Caco-2 (cell line): Measurements from ENCODE around the gene CRHR1. TPM values are rescaled to one million over a fixed set of nuclear protein-coding genes. Genes with fewer than 3 reads are reported as not detected.

Experiments
- BruUV-seq: library from RNA; stranded (reverse); fragments of 400-500 nt; replicated peaks from 2 replicates; lab custom pipeline; 2021; lab: Mats Ljungman, UMichigan
- CTCF ChIA-PET: fragments of 300-600 bp; sonication (Branson Sonifier 250); formaldehyde crosslinking; loops from one replicate; lab custom pipeline; 2022; ENCODE audit warnings: antibody characterized with exemption; lab: Charles Lee
- POLR2A ChIA-PET: fragments of 300-600 bp; sonication (Branson Sonifier 250); formaldehyde crosslinking; loops from one replicate; lab custom pipeline; 2022; ENCODE audit warnings: antibody characterized with exemption; lab: Charles Lee
- DNase-seq, 2 experiments: peaks; one replicate each; pipeline versions ENCODE4 v3.0.0 to v3.0.0-alpha.2; 2020 to 2022
- H3K27me3 ChIP-seq: replicated peaks from 2 replicates; pipeline ENCODE4 v1.6.0; 2011; ENCODE audit warnings: low read length; ENCODE audit not compliant: control insufficient read depth, insufficient read depth
- H3K36me3 ChIP-seq: 2 replicates; pipeline ENCODE4 v1.5.1; 2011; ENCODE audit warnings: low read length; ENCODE audit not compliant: control insufficient read depth, insufficient read depth
- H3K4me1 ChIP-seq: fragments of 250-450 bp; sonication (Bioruptor Pico); 2 replicates; pipeline ENCODE4 v1.5.1; 2020; ENCODE audit warnings: mild to moderate bottlenecking
- H3K4me3 ChIP-seq: 2 replicates; pipeline ENCODE4 v1.5.1; 2011; ENCODE audit warnings: low read depth, mild to moderate bottlenecking, control low read depth, low read length
- H3K9me3 ChIP-seq: fragments of 250-450 bp; sonication (Bioruptor Pico); 2 replicates; pipeline ENCODE4 v1.5.1; 2020; ENCODE audit warnings: mild to moderate bottlenecking, moderate library complexity
- H3K27ac Mint-ChIP-seq: one replicate; pipeline ENCODE4 v1.8.0; 2022; ENCODE audit warnings: mixed read lengths; ENCODE audit not compliant: unreplicated experiment
- H3K27me3 Mint-ChIP-seq: one replicate; pipeline ENCODE4 v1.8.0; 2022; ENCODE audit warnings: mixed read lengths; ENCODE audit not compliant: insufficient read depth, unreplicated experiment
- H3K36me3 Mint-ChIP-seq: one replicate; pipeline ENCODE4 v1.8.0; 2022; ENCODE audit warnings: mild to moderate bottlenecking, mixed read lengths; ENCODE audit not compliant: insufficient read depth, unreplicated experiment
- H3K4me1 Mint-ChIP-seq: one replicate; pipeline ENCODE4 v1.8.0; 2022; ENCODE audit warnings: low read depth, mixed read lengths; ENCODE audit not compliant: unreplicated experiment
- H3K4me3 Mint-ChIP-seq: one replicate; pipeline ENCODE4 v1.8.0; 2022; ENCODE audit warnings: mild to moderate bottlenecking, moderate library complexity, mixed read lengths; ENCODE audit not compliant: unreplicated experiment
- H3K9me3 Mint-ChIP-seq: one replicate; pipeline ENCODE4 v1.8.0; 2022; ENCODE audit warnings: mixed read lengths; ENCODE audit not compliant: unreplicated experiment
- intact Hi-C: fragments of 100-400 bp; cut with micrococcal nuclease; formaldehyde crosslinking; loops from one replicate; pipeline ENCODE4 v1.10.0; 2022; ENCODE audit not compliant: unreplicated experiment
- total RNA-seq: library from RNA; stranded (reverse); gene quantifications from 2 replicates; pipeline ENCODE4 v1.2.3, GENCODE V29; 2022
- TF ChIP-seq, protein P1 (sequence below), 2 experiments: fragments of 200-600 bp in 1 of 2; IDR thresholded peaks; 1 replicate in 1 of 2; 2 replicates in 1 of 2; pipeline versions ENCODE4 v1.5.1 to v1.8.0; 2011 to 2022; ENCODE audit warnings: antibody characterized with exemption in 1 of 2, control low read depth in 1 of 2, inconsistent platforms in 1 of 2, low read depth in 1 of 2, low read length in 1 of 2, mild to moderate bottlenecking in 1 of 2, moderate library complexity in 1 of 2; ENCODE audit not compliant: insufficient read depth in 1 of 2, severe bottlenecking in 1 of 2, unreplicated experiment in 1 of 2

Gene CRHR1
- total RNA-seq, 1 experiment from 2014 or later: not detected

DNA sequence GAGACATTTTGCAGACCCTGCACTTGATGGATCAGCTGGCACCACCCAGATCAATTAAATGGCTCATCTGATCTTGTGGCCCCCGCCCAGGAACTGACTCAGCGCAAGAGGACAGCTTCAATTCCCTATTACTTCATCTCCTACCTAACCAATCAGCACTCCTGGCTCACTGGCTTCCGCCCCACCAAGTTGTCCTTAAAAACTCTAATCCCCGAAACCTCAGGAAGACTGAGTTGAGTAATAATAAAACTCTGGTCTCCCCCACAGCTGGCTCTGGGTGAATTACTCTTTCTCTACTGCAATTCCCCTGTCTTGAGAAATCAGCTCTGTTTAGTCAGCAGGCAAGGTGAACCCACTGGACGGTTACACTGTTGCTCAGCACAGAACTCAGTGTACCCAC, 84.2 kb downstream of the CRHR1 start:
- ChIA-PET CTCF (no interaction called here), POLR2A (no interaction called here)
- TF ChIP-seq, protein P1, sequence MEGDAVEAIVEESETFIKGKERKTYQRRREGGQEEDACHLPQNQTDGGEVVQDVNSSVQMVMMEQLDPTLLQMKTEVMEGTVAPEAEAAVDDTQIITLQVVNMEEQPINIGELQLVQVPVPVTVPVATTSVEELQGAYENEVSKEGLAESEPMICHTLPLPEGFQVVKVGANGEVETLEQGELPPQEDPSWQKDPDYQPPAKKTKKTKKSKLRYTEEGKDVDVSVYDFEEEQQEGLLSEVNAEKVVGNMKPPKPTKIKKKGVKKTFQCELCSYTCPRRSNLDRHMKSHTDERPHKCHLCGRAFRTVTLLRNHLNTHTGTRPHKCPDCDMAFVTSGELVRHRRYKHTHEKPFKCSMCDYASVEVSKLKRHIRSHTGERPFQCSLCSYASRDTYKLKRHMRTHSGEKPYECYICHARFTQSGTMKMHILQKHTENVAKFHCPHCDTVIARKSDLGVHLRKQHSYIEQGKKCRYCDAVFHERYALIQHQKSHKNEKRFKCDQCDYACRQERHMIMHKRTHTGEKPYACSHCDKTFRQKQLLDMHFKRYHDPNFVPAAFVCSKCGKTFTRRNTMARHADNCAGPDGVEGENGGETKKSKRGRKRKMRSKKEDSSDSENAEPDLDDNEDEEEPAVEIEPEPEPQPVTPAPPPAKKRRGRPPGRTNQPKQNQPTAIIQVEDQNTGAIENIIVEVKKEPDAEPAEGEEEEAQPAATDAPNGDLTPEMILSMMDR (IDR thresholded peaks at IDR 0.05; ENCODE audit: insufficient read depth in 1 of 2, low read depth in 1 of 2, low read length in 1 of 2, severe bottlenecking in 1 of 2, unreplicated experiment in 1 of 2): no peak
- no peak overlapping the region for H3K4me3 Mint-ChIP-seq
- no peaks in the 10 kb centered on the region for H3K36me3 ChIP-seq
- H3K27me3 ChIP-seq: no peaks in the 10 kb centered on the region
- no peak overlapping the region for H3K4me3 ChIP-seq
- H3K36me3 Mint-ChIP-seq: no peaks in the 10 kb centered on the region
- H3K4me1 Mint-ChIP-seq: peaks cover 18% of the 10 kb centered on the region
- peaks cover 25% of the 10 kb centered on the region for H3K4me1 ChIP-seq
- intact Hi-C loops: no loop called here
- H3K27me3 Mint-ChIP-seq: no peaks in the 10 kb centered on the region
- no peaks in the 10 kb centered on the region for H3K9me3 ChIP-seq
- no TSS peak for BruUV-seq
- H3K27ac Mint-ChIP-seq: no peak overlapping the region
- no peaks in the 10 kb centered on the region for H3K9me3 Mint-ChIP-seq
- DNase-seq: no peak

DNA sequence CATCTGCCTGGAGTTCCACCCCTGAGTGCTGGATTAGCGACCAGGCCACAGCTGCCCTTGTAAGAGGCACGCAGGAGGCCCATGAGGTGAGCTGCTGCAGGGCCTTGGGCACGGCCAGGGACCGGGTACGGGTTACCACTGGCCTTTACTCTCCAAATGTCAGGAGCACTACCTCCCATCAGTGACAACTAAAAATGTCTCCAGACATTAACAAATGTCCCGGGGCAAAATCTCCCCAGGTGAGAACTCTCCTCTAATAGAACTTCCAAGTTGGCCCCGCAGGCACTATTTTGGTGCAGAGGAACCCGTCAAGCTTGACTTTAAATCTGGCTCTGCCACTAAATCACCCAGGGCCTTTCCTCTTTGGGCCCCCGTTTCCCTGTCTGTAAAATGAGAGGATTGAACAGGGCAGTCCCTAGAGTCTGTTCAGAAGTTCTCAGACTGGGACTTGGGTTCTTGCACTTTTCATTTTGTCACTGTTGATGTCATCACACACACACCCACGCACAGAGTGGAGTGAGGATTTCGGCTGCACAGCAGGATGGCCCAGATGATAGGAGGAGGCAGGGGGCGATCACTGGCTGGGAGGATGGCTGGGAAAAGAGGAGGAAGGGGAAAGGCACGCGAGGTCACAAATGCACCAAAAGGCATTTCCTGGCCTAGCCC, 85.7 kb downstream of the CRHR1 start:
- H3K9me3 ChIP-seq: no peaks in the 10 kb centered on the region
- no peak overlapping the region for H3K27ac Mint-ChIP-seq
- TF ChIP-seq, protein P1 (IDR thresholded peaks at IDR 0.05; ENCODE audit: insufficient read depth in 1 of 2, low read depth in 1 of 2, low read length in 1 of 2, severe bottlenecking in 1 of 2, unreplicated experiment in 1 of 2): no peak
- ChIA-PET POLR2A (no interaction called here), CTCF (no interaction called here)
- no peak overlapping the region for H3K4me3 Mint-ChIP-seq
- BruUV-seq: no TSS peak
- peaks cover 14% of the 10 kb centered on the region for H3K4me1 Mint-ChIP-seq
- H3K4me3 ChIP-seq: no peak overlapping the region
- H3K27me3 ChIP-seq: no peaks in the 10 kb centered on the region
- H3K4me1 ChIP-seq: peaks cover 16% of the 10 kb centered on the region
- DNase-seq: no peak
- intact Hi-C loops: no loop called here
- H3K27me3 Mint-ChIP-seq: no peaks in the 10 kb centered on the region
- H3K36me3 Mint-ChIP-seq: no peaks in the 10 kb centered on the region
- no peaks in the 10 kb centered on the region for H3K36me3 ChIP-seq
- H3K9me3 Mint-ChIP-seq: no peaks in the 10 kb centered on the region

DNA sequence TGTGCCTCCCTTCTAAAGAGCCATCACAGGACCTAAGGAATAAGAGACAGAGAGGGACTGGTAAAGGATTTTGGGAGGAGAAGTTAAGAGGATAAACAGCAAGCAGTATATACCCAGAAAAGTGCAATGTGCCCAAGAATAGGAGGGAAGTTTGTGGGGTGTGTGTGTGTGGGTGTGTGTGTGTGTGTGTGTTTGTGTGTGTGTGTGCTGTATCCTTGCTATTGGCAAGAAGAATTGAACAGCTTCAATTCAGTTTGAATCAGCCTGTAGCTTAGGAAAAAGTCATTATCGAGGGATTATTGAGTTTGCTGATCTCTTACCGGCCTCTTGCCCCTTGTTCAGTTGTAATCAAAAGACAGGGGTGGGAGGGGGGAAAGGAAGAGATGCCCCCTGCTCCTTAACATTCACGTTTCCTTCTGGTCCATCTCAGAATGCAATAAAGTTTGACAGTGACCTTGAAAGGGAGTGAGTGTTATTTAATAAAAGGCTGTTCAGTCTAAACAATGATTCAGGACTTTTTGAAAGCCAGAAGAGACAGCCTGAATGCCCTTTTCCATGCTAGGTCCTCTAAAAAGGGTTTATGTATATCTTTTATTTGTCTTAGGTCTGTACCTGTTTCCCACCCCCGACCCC, 86.3 kb downstream of the CRHR1 start:
- Histone ChIP-seq H3K9me3 (no peaks in the 10 kb centered on the region), H3K4me3 (no peak overlapping the region), H3K27me3 (no peaks in the 10 kb centered on the region), H3K36me3 (no peaks in the 10 kb centered on the region), H3K4me1 (peaks cover 10% of the 10 kb centered on the region)
- TF ChIP-seq, protein P1 (IDR thresholded peaks at IDR 0.05; ENCODE audit: insufficient read depth in 1 of 2, low read depth in 1 of 2, low read length in 1 of 2, severe bottlenecking in 1 of 2, unreplicated experiment in 1 of 2): no peak
- Mint-ChIP-seq H3K9me3 (no peaks in the 10 kb centered on the region), H3K4me3 (no peak overlapping the region), H3K27me3 (no peaks in the 10 kb centered on the region), H3K4me1 (peaks cover 7% of the 10 kb centered on the region), H3K36me3 (no peaks in the 10 kb centered on the region), H3K27ac (no peak overlapping the region)
- CTCF ChIA-PET: no interaction called here
- BruUV-seq: no TSS peak
- POLR2A ChIA-PET: interaction anchor here (0.6 kb wide), 2 partner anchors 228 to 553 kb away, joined by 3 read pairs; no protein-coding TSS in a partner anchor
- intact Hi-C loops: no loop called here
- DNase-seq: no peak
